HG03159 (cell line): ENCODE data around the gene CALY.

Source experiments
- ATAC-seq: cut with Tn5 transposase; IDR thresholded peaks from one replicate; pipeline ENCODE4 v1.9.1; 2021; ENCODE audit warnings: mild to moderate bottlenecking, moderate library complexity; ENCODE audit not compliant: unreplicated experiment

Gene CALY

DNA sequence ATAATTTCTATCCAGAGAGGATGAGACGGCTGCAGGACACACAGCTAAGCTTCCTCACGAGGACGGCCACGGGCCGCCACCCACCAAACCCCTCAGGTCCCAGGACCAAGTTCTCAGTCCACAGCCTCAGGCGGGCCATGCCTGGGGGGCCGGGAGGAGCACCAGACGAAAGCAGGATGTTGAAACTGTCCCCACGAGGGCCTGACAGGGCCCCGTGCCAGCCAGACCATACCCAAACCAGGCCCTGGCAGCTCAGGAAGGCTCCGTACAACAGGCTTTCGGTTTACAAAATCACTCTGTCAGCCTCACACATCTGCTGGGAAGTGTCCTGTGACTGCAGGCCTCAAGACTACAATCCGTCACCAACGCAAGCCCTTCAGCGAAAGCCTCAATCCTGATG lies 42.5 kb downstream of the CALY start:
- no peak for ATAC-seq

DNA sequence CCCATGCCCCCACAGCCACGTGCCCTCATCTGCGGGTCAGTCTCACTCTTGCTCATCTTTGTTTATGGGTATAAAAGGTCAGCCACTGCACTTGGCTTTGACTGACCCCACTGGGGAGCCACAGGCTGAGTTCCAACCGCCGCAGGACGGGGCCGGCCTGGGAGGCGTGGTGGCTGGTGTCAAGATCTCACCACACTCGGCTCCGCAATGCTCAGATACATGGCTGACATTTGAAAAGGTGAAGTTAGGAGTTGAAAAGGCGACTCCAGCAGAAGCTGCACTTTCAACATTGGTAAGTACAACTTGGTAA lies 42.9 kb downstream of the CALY start:
- ATAC-seq, result no peak

DNA sequence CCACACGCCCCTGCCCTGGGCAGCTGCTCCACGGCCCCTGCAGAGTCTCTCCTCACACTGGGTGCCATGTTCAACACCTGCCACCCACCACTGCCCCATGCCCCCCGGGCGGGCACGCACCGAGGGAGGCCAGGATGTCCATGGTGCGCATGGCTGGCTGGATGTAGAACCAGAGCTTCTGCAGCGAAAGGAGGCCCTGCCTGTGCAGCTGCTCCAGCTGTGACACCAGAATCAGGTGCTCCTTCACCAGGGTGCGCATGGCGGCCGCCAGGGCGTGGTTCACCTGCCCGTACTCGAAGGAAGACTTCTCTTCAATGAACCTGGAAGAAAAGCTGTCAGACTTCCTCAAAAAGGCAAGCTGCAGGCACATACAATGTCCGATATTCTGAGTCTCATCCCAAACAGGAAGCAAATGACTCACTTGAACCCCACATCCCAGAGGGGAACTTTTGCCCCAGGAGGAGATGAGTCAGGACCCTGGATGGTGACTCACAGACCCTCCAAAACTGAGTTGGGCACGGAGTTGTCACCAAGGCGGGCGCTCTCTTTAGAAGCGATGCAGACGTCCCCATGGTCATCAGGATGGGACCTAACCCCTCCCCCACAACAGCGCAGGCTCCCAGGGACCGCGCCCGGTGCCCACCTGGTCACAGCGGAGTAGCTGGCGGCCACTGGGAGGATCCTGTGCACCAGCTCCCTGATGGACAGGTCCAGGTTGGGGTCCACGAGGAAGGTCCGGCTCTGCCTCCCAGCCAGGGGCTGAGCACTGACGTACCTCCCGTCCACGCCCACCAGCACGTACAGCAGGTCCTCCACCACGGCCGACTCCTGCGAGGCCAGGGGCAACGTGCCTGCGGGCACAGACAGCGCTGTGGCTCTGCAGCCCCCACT lies 43.5 kb downstream of the CALY start:
- ATAC-seq, result no peak

DNA sequence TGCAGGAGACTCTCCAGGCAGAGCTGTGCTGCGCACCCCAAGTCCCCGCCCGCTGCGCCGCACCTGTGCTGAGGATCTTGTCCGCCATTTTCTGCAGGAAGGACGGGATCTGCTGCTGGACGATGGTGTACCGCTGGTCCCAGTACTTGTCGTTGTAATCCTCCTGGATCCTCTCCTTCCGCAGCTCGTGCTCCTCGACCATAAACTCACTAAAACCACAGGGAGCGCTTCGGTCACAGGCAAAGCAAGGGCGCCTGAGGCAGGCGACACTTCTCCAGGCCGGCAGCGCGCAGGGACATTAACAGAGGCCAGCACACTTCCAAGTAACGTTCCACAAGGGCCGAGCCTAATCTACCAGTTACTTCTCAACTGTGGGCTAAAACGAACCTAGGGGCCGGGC lies 46.9 kb downstream of the CALY start:
- no peak for ATAC-seq

DNA sequence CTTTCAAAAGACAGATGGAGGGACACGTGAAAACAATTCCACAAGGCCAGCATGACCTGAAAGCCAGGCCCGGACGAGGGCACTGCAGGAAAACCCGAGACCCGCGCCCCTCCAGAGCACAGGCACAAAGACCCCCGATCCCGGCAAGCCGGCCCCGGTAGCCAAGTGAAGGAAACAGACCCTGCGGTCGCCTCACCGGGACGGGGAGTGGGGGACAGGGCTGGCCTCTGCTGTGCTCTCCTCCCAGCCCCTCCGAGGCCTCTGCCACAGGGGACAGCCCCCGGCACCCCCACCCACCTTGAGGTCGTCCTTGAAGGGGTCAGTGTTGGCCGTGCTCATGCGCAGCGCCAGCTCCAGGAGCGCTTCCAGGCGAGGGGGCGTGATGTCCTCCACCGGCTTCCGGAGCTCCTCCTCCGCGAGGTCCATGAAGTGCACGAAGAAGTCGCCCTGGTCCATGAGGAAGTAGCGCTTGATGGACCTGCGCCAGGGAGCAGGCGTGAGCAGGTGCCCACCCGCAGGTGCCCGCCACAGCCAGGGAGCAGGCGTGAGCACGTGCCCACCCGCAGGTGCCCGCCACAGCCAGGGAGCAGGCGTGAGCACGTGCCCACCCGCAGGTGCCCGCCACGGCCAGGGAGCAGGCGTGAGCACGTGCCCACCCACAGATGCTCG lies 48.7 kb downstream of the CALY start:
- ATAC-seq, result no peak

DNA sequence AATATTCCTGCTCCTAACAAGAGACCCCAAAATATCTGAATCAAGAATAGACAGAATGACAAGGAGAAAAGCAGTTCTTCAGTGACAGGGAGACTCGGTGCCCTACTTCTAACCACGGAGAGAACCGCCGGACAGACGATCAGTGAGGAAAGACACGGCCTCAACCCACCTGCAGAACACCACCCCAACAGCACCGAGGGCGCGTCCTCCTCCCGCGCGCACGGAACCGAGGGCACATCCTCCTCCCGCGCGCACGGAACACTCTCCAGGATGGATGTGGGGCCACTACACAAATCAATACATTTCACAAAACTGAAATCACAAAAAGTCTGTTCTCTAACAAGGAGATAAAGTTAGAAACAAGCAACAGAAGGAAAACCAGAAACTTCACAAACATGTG lies 50.3 kb downstream of the CALY start:
- no peak for ATAC-seq

DNA sequence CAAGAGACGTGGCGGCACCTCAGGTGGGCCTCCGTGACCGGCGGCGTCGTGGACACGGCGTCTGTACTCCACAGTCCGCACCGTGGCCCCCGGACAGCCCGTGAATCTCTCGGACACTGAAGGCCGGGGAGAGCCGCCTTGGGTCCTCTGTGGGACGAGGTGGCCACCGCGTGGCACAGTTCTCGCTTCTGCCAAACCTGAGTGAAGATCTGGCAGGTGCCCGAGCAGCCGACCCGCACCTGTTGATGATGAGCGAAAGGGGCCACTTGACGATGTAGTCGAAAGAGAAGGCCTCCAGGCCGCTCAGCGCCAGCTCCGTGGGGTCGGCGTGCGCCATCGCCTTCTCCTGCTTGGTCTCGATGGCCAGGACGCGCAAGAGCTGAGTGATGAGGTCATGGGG lies 51.5 kb downstream of the CALY start:
- ATAC-seq, result no peak

DNA sequence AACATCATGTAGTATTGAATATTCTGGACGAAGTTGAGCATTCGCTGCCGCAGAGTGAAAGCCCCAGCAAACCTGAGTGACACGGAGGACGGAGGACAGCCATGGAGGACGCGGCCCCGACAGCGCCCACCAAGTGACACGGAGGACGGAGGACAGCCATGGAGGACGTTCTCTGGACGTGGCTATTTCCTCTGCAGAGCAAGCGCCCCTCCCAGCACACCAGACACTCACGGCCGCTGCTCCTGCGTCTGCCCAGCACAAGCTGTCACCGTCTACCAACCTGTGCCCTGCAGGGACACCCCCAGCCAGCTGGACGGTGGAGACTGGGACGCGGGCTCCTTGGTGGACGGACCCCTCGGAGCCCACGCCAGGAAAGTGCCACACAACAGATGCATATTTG lies 52.8 kb downstream of the CALY start:
- no peak for ATAC-seq

DNA sequence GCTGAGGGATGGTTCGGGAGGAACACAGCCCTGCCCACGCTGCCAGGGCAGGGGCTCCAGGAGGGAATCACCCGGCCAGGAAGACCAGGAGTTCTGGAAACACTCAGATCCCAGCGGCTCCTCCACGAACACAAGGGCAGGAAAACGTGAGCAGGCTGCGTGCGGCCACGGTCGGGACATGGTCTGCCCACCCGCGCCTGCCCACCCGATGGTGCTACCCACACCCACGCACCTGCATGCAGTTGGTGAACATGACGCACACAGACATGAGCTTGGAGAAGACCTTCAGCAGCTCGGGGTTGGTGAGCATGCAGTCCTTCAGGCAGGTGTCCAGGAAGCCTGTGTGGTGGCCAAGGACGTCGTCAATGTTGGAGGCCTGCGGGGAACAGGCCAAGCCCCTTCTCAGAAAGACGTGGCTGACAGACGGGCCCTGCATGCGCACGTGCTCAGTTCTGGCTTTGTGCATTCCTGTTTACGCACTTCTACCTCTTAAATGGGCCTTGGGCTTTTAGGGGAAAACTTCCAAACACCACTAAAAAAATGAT lies 53.8 kb downstream of the CALY start:
- no peak for ATAC-seq

DNA sequence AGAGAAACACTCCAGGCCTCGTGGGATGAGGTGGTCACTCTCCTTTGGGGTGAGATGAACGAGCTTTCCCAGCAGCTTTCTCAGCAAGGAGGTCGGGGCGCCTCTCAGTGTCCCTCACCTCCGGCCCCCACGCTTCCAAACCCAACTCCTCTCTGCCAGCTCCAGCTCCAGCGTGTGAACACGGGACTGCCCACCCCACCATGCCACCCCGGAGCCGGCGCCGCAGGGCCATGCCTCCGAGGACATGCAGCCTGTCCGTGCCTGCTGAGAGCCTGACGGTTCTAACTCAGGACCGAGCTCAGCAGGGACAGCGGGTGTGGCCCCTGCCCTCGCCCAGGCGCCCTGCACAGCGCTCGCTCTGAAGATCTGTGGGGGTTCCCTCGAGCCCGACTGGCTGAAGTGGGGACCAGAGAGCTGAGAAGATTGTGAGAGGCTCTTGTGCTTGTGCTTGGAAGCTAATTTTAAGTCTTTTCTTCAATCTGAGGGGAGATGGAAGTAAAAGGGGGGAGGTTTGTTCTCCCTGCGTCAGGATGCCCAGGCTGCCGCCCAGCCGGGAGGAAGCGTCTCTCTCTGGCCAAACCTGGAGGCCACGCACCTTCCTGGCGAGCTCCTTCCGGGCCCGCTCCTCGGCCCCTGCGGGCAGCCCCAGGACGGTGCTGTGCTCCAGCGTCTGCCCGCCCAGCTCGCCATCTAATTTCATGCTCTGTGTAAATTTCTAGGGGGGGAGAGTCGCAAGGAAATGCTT lies 54.9 kb downstream of the CALY start:
- ATAC-seq, result no peak

DNA sequence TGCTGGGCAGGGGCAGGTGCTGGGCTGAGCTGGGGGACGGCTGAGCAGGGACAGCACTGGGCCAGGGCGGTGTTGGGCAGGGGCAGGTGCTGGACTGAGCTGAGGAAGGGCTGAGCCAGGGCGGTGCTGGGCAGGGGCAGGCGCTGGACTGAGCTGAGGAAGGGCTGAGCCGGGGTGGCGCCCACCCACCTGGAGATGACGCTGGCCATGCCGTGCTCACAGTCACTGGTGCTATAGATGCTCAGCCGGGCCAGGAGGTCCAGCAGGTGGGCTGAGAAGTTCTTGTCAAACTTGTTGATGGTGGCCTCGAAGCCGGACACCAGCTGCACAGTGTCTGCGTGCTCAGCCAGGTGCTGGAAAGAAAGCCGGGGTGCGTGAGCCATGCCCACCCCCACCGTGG lies 55.6 kb downstream of the CALY start:
- no peak for ATAC-seq

DNA sequence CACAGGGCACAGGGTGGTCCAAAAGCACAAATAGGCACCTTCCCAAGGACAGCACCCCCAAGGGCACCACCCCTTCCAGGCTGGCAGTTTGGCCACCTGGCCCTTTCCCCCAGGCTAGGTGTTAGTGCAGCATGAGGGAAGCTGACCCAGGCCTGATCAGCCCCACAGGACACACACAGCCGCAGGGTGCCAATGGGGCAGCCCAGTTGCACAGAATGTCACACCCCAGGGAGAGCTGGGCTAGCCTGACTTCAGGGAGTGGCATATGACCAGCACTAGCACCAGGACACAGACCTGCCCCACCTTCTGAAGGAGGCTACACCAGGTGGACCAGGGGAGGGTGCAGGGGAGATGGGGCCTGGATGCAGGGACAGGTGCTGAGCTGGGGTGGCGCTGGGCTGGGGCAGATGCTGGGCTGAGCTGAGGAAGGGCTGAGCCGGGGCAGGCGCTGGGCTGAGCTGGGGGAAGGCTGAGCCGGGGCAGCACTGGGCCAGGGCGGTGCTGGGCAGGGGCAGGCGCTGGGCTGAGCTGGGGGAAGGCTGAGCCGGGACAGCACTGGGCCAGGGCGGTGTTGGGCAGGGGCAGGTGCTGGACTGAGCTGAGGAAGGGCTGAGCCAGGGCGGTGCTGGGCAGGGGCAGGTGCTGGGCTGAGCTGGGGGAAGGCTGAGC lies 56.2 kb downstream of the CALY start:
- no peak for ATAC-seq

DNA sequence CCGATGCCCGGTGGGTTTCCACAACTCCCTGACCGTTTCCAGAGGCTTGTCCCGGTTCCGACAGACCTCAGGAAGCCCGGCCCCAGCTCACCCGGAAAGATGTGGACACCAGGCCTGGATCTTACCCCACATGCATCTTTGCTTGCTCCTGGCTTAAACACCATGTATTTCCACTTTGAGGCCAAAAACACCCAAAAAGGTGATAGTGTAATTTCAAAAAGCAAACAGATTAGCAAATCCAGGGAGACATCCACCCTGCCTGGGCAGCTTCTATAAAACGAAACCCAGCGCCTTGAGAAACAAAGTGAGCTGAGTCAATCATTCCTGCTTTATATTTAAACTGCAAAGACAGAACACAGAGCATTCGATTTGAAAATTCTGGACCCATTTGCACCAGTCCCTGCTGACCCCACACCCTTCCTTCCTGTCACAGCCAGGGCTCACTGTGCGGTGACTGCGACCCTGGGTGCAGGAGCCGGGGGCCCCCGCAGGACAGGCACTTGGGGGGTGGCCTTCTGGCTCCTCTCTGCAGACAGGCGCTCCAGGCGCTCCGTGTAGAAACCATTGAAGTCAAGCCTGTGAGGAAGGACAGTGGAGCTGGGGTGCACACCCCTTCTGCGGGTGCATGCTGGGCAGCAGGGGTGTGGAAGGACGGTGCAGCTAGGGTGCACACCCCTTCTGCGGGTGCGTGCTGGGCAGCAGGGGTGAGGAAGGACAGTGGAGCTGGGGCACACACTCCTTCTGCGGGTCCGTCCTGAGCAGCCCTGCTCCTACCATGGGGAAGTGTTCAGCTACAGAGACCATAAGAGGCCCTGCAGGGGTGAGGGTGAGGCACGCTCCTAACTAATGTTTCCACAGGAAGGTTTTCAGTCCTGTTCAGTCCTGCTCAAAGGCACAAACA lies 57.1 kb downstream of the CALY start:
- ATAC-seq, result no peak

DNA sequence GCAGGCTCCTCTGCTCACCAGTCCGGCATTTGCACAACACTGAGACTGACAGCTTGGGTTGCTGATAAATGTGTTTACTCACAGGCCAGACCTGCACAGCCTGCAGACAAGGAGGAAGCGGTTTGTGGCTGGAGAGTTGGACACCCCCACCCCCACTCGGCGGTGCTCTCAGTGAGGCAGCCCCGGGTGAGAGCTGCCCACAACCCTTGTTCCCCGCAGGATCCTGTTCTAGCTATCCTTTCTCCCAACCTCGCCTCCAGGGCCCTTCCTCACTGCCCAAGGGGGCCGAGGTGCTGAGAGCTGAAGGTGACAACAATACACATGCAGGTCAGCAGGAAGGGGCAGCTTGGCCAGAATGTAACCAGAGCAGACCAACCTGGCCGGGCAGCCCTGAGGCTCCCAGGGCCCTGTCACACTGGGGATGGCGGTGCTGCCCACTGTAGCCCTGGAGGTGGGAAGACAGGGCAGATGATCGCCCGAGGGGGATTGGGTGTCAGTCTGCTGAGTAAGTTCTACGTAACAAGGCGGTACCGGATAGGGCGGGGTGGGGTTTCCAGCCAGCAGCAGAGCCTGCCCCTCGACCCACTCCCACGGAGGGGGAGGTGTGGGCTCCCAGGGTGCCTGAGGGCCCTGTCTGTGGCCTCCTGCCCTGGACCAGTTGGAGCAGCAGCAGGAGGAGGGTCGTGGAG lies 58.0 kb downstream of the CALY start:
- ATAC-seq, result peak; percentile 39

DNA sequence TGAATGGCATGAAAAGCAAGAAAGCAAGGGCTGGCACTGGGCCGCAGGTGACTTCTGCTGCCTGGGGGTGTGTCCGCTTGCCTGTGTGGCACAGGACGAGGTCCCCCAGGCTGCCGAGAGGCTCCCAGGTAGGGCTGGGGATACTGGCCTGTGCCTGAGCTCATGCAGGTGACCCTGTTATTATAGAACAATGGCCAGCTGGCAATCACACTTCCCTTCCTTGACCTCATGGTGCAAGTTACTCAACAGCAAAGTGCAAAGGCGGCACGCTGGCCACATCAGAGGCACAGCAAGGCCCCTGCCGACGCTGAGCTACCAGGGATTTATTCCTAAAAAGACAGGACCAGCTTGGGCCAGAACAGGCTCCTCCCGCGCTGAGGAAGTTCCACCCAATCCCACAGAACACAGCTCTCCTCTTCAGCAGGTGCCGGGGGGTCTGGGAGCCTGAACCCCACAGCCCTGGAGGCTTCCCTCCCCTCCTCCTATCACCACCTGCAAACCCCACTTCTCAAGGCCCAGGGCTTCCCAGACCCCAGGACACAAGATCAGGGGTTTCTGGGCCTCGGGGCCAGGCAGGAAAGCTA lies 58.6 kb downstream of the CALY start:
- ATAC-seq, result no peak

DNA sequence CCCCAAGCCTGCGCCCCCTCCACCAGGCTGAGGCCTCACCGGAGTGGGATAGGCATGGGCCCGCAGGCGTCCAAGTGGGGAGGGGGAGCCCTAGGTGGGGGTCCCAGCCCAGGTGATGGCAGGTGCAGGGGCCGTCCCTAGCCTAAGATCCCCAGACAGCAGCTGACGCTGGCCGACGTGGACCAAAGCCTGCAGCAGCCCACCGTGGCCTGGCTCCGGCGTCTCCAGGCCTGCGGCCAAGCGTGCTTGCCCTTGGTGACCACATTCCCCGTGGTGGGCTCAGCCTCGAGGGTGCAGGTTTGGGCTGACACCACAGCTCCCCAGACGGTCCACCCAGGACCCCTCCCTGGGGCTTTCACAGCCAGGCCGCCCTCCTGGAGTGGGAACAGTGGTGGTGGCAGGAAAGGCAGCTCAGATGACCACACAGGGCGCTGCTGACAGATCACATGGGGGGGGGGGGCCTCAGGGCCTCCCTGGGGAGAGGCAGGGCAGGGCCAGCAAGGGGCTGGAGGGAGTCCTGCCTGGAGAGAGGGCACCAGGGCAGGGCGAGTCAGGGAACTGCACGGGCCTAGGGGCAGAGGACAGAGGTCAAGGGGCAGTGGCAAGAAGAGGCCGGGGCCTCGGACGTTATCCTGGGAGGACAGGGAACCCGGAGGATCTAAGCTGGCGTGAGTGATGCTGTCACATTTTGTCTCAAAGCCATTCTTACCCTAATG lies 59.3 kb downstream of the CALY start:
- ATAC-seq, result no peak

DNA sequence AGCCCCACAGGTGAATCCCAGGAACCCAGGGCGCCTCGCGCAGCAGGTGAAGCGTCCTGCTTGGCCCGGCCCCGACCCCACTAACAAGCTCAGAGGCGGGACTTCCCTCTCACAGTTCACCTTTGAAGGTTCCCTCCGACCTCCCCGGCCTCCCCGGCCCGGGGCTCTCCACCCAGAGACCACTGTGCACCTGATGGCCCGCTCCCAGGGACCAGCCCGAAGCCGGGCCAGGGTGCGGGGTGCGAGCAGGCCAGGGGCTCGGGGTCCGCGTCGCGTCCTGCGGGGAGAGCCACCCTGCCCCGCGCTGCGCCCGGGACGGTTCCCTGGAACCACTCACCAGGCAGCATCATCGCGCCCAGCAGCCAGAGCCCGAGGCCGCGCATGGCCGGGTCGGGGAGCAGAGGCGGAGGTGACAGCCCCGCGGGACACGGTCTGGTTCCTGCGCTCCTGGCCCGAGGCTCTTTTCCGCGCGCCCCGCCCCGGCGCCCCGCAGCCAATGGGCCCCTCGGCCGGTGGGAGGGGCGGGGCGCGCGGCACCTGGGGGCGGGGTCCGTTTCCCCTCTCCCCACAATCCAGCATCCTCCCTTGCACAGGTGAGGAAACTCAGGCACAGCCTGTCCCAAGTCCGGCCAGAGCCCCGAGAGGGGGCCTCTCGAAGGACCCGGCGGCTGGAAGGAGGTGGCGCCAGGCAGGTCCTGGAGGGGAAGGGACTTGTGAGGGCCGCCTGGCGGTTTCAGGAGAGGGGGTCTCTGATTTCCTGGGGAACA lies 60.1 kb downstream of the CALY start, which contains the start of gene ADAM8:
TSS of gene ADAM8 (minus strand) at position 434 of the 767 bp plus-strand sequence. CDS start at position 383, 51 bp downstream.
- ATAC-seq, result peak; percentile 44

DNA sequence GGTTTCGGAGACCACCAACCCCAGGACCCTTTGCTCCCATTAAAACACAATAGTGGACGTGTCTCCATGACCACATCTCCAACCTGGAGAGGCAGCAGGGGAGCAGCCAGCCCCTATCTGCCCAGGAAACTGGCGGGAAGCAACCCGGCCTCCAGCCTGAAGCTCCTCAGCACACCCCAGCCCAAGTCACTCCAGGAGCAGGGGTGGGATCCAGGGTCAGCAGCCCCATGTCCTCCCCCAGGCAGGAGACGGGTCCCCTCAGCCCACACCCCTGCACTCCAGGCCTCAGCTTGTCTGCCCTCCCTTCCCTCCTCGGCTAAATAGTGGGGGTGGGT lies 60.6 kb downstream of the CALY start:
- ATAC-seq, result no peak
